HepG2 (cell line): Measurements from ENCODE around the gene MYEOV. TPM values are rescaled to one million over a fixed set of nuclear protein-coding genes. Genes with fewer than 3 reads are reported as not detected.

Source experiments
- ATAC-seq: fragments of 200-7000 bp; cut with Tn5 transposase; 3 replicates; pipeline ENCODE4 v1.9.1; 2020; ENCODE audit warnings: mild to moderate bottlenecking, moderate library complexity
- BruUV-seq: library from RNA; stranded (reverse); fragments of 400-500 nt; replicated peaks from 2 replicates; lab custom pipeline; 2021; lab: Mats Ljungman, UMichigan
- CTCF ChIA-PET: fragments of 300-600 bp; formaldehyde crosslinking; extraction: SDS; loops from one replicate; lab custom pipeline; 2021; ENCODE audit warnings: low total read pairs, inconsistent platforms, low intra/inter-chr PET ratio; lab: Yijun Ruan, JAX
- POLR2A ChIA-PET: fragments of 350-600 bp; sonication (Branson Sonifier 250); formaldehyde crosslinking; loops from one replicate; lab custom pipeline; 2020; ENCODE audit warnings: antibody characterized with exemption, inconsistent platforms; lab: Yijun Ruan, JAX
- DNase-seq: peaks from one replicate; pipeline ENCODE4 v3.0.0-alpha.2; 2015; ENCODE audit warnings: low spot score
- FAIRE-seq: peaks from 3 replicates; lab custom pipeline; 2011; peaks lifted over from hg19 to GRCh38; lab: Jason Lieb, UNC
- H2AFZ ChIP-seq: one replicate; pipeline ENCODE4 v1.6.1; 2011; ENCODE audit warnings: low read length, inconsistent platforms
- H3K27ac ChIP-seq: fragments of 300-600 bp; 3 replicates; pipeline ENCODE4 v1.8.0; 2011; ENCODE audit warnings: mixed run types, mild to moderate bottlenecking, mixed read lengths, low read length, inconsistent platforms; ENCODE audit not compliant: insufficient read depth; ENCODE audit errors: extremely low read length
- H3K27me3 ChIP-seq, 2 experiments: fragments of 200-600 bp in 1 of 2; 2 replicates in 1 of 2; 3 replicates in 1 of 2; pipeline versions ENCODE4 v1.6.0 to v1.8.0; 2011; ENCODE audit warnings: low read length in 2 of 2, mild to moderate bottlenecking in 2 of 2, moderate library complexity in 2 of 2, inconsistent platforms in 1 of 2; ENCODE audit not compliant: insufficient read depth in 2 of 2, control insufficient read depth in 1 of 2
- H3K36me3 ChIP-seq, 2 experiments: fragments of 200-600 bp in 1 of 2; replicated peaks in 1 of 2; 2 replicates in 1 of 2; 3 replicates in 1 of 2; pipeline versions ENCODE4 v1.5.1 to v1.8.0; 2011; ENCODE audit warnings: low read length in 2 of 2, inconsistent platforms in 1 of 2; ENCODE audit not compliant: insufficient read depth in 2 of 2, control insufficient read depth in 1 of 2
- H3K4me1 ChIP-seq: 2 replicates; pipeline ENCODE4 v1.5.1; 2012; ENCODE audit warnings: low read length, inconsistent platforms; ENCODE audit not compliant: insufficient read depth
- H3K4me2 ChIP-seq: 2 replicates; pipeline ENCODE4 v1.6.0; 2011; ENCODE audit warnings: low read depth, low read length, inconsistent platforms
- H3K4me3 ChIP-seq, 3 experiments: fragments of 200-600 bp in 1 of 3; sonication (generic), shearing (Covaris generic) in 1 of 3; replicated peaks in 1 of 3; 2 replicates each; pipeline ENCODE4 v1.5.1; 2011 to 2016; ENCODE audit warnings: low read length in 3 of 3, inconsistent platforms in 2 of 3, low read depth in 2 of 3, mild to moderate bottlenecking in 2 of 3, control low read depth in 1 of 3, mixed read lengths in 1 of 3; ENCODE audit not compliant: insufficient read depth in 1 of 3
- H3K79me2 ChIP-seq: one replicate; pipeline ENCODE4 v1.6.1; 2011; ENCODE audit warnings: low read length, inconsistent platforms; ENCODE audit not compliant: insufficient read depth
- H3K9ac ChIP-seq: 2 replicates; pipeline ENCODE4 v1.6.0; 2011; ENCODE audit warnings: mild to moderate bottlenecking, low read depth, low read length, inconsistent platforms; ENCODE audit not compliant: insufficient read depth
- H3K9me3 ChIP-seq: 2 replicates; pipeline ENCODE4 v1.5.1; 2012; ENCODE audit warnings: mild to moderate bottlenecking, low read length
- H4K20me1 ChIP-seq: 2 replicates; pipeline ENCODE4 v1.6.0; 2011; ENCODE audit warnings: inconsistent platforms, mild to moderate bottlenecking, low read length, moderate library complexity; ENCODE audit not compliant: insufficient read depth
- AHDC1 ChIP-seq: sonication (generic); formaldehyde crosslinking; IDR thresholded peaks from 2 replicates; pipeline ENCODE4 v1.5.1; 2020; ENCODE audit warnings: mild to moderate bottlenecking, missing genetic modification reagents, borderline replicate concordance
- CHD4 ChIP-seq: fragments of 200-600 bp; sonication (generic); IDR thresholded peaks from 2 replicates; pipeline ENCODE4 v1.7.0; 2017; ENCODE audit warnings: mild to moderate bottlenecking, low read length, borderline replicate concordance
- PPARG ChIP-seq: conservative IDR thresholded peaks from 2 replicates; pipeline ENCODE4 v1.6.1; 2016; ENCODE audit warnings: missing biosample characterization, missing genetic modification reagents
- ZNF766 ChIP-seq: sonication (generic); formaldehyde crosslinking; IDR thresholded peaks from 2 replicates; pipeline ENCODE4 v1.5.0; 2020; ENCODE audit warnings: missing genetic modification reagents, borderline replicate concordance
- ZSCAN30 ChIP-seq: sonication (generic); formaldehyde crosslinking; IDR thresholded peaks from 2 replicates; pipeline ENCODE4 v1.5.0; 2020; ENCODE audit warnings: mild to moderate bottlenecking, missing genetic modification reagents
- WGBS: methylation state at CpG from one replicate; pipeline ENCODE4 v1.1.6; 2017; ENCODE audit warnings: low lambda C conversion rate; 5-methylcytosine and 5-hydroxymethylcytosine counted together
- in situ Hi-C: cut with HindIII; loops from 2 replicates; pipeline ENCODE4 v1.10.0; 2017; ENCODE audit warnings: low pct_unique_long_range_greater_than_20kb; ENCODE audit not compliant: extremely low pct_ligation_motif_present
- intact Hi-C: fragments of 100-400 bp; cut with micrococcal nuclease; formaldehyde crosslinking; loops from one replicate; pipeline ENCODE4 v1.10.0; 2022; ENCODE audit not compliant: unreplicated experiment
- polyA plus RNA-seq, 8 experiments: library from polyadenylated mRNA; depleted of rRNA in 3 of 8; stranded (reverse) in 7 of 8; unstranded in 1 of 8; fragments of >200 nt; fragmentation: Illumina TruSeq in 4 of 8; extraction: Trizol in 4 of 8; gene quantifications; 2 replicates each; pipeline versions ENCODE4 v1.2.1 to v1.2.3, GENCODE V29; 2011 to 2016; ENCODE audit warnings: low read depth in 4 of 8, missing spikeins in 1 of 8, mixed read lengths in 1 of 8; ENCODE audit not compliant: insufficient read depth in 1 of 8
- total RNA-seq, 5 experiments: library from RNA; depleted of rRNA; stranded (reverse); fragments of >200 nt; fragmentation: Illumina TruSeq; extraction: Trizol; gene quantifications; 2 replicates each; pipeline ENCODE4 v1.2.3, GENCODE V29; 2016; ENCODE audit warnings: low read depth in 1 of 5

Gene MYEOV
- total and polyA plus RNA-seq, 2 of the 13 experiments (the other 11 are each of a cell fraction or from before 2014, with no cell fraction given) = 0.33 to 1.8 TPM

GRCh38 chr11:69293819-69294505, at the start of gene MYEOV (continued):
- no peak for TF ChIP-seq CHD4
- TF ChIP-seq PPARG (CRISPR knock-in tag) = no peak
- no peak for TF ChIP-seq ZNF766 (CRISPR knock-in tag)

GRCh38 chr11:69244266-69244665, 49.7 kb upstream of the MYEOV start:
- H3K36me3 ChIP-seq = no peaks in the 10 kb centered on the region
- ChIA-PET POLR2A (no interaction called here), CTCF (no interaction called here)
- no peak overlapping the region for H3K9ac ChIP-seq
- H3K4me3 ChIP-seq = no peak overlapping the region
- in situ Hi-C loops (no loop called here), intact Hi-C loops (no loop called here)
- FAIRE-seq (no peak), ATAC-seq (no peak), DNase-seq (no peak)
- no peak overlapping the region for H3K4me2 ChIP-seq
- no peak overlapping the region for H2AFZ ChIP-seq
- H4K20me1 ChIP-seq = no peaks in the 10 kb centered on the region
- no peak for TF ChIP-seq AHDC1
- TF ChIP-seq ZSCAN30 (CRISPR knock-in tag) = no peak
- BruUV-seq = no TSS peak
- H3K27ac ChIP-seq = no peak overlapping the region
- WGBS = 0% methylated on average over 1 of the region's 3 CpGs
- no peaks in the 10 kb centered on the region for H3K9me3 ChIP-seq
- H3K79me2 ChIP-seq = no peaks in the 10 kb centered on the region
- no peaks in the 10 kb centered on the region for H3K4me1 ChIP-seq
- H3K27me3 ChIP-seq = peaks cover 0 to 7% of the 10 kb centered on the region in 2 experiments; a peak in 2 of 5 replicates
